MCF 10A (cell line): ENCODE results near the gene SCD5. TPM values are rescaled to one million over a fixed set of nuclear protein-coding genes. Genes with fewer than 3 reads are reported as not detected.

Source experiments
- BruUV-seq: library from RNA; stranded (reverse); fragments of 400-500 nt; replicated peaks from 2 replicates; lab custom pipeline; 2021; lab: Mats Ljungman, UMichigan
- CTCF ChIA-PET: fragments of 300-600 bp; sonication (Branson Sonifier 250); formaldehyde crosslinking; extraction: SDS; loops from one replicate; lab custom pipeline; 2021; ENCODE audit warnings: antibody characterized with exemption, inconsistent platforms; lab: Yijun Ruan, JAX
- POLR2A ChIA-PET: fragments of 300-600, 350-650 bp; sonication (Branson Sonifier 250); formaldehyde crosslinking; extraction: SDS; loops from one replicate; lab custom pipeline; 2020; ENCODE audit warnings: antibody characterized with exemption, inconsistent platforms; lab: Yijun Ruan, JAX
- DNase-seq: peaks from one replicate; pipeline ENCODE4 v3.0.0-alpha.2; 2018; ENCODE audit not compliant: unreplicated experiment
- H3K27ac Mint-ChIP-seq: one replicate; pipeline ENCODE4 v1.8.0; 2022; ENCODE audit warnings: mild to moderate bottlenecking, low read depth, mixed read lengths; ENCODE audit not compliant: unreplicated experiment
- H3K27me3 Mint-ChIP-seq: one replicate; pipeline ENCODE4 v1.8.0; 2022; ENCODE audit warnings: mixed read lengths; ENCODE audit not compliant: insufficient read depth, unreplicated experiment
- H3K36me3 Mint-ChIP-seq: one replicate; pipeline ENCODE4 v1.8.0; 2022; ENCODE audit warnings: mild to moderate bottlenecking, moderate library complexity, mixed read lengths; ENCODE audit not compliant: insufficient read depth, unreplicated experiment
- H3K4me1 Mint-ChIP-seq: one replicate; pipeline ENCODE4 v1.8.0; 2022; ENCODE audit warnings: mixed read lengths; ENCODE audit not compliant: insufficient read depth, unreplicated experiment
- H3K4me3 Mint-ChIP-seq: one replicate; pipeline ENCODE4 v1.8.0; 2022; ENCODE audit warnings: mild to moderate bottlenecking, moderate library complexity, mixed read lengths; ENCODE audit not compliant: unreplicated experiment
- H3K9me3 Mint-ChIP-seq: one replicate; pipeline ENCODE4 v1.8.0; 2022; ENCODE audit warnings: mixed read lengths; ENCODE audit not compliant: unreplicated experiment
- intact Hi-C: fragments of 100-400 bp; cut with micrococcal nuclease; formaldehyde crosslinking; loops from 2 replicates; pipeline ENCODE4 v1.14.1; 2022
- total RNA-seq: library from RNA; stranded (reverse); gene quantifications from 2 replicates; pipeline ENCODE4 v1.2.3, GENCODE V29; 2022
- TF ChIP-seq, protein P1 (sequence below): fragments of 200-600 bp; IDR thresholded peaks from one replicate; pipeline ENCODE4 v1.8.0; 2022; ENCODE audit warnings: antibody characterized with exemption, mild to moderate bottlenecking; ENCODE audit not compliant: unreplicated experiment

SCD5 gene
- total RNA-seq, 1 experiment from 2014 or later = 3.6 TPM

- ChIA-PET POLR2A (no interaction called here), CTCF (interaction anchor here (0.7 kb wide), 1 partner anchor 30 kb away, joined by 3 read pairs; no protein-coding TSS in a partner anchor)
- Mint-ChIP-seq H3K4me3 (no peak overlapping the region), H3K27me3 (no peaks in the 10 kb centered on the region), H3K27ac (no peak overlapping the region), H3K36me3 (no peaks in the 10 kb centered on the region), H3K4me1 (peaks cover 5% of the 10 kb centered on the region), H3K9me3 (no peaks in the 10 kb centered on the region)
- intact Hi-C loops = no loop called here
- TF ChIP-seq, protein P1, sequence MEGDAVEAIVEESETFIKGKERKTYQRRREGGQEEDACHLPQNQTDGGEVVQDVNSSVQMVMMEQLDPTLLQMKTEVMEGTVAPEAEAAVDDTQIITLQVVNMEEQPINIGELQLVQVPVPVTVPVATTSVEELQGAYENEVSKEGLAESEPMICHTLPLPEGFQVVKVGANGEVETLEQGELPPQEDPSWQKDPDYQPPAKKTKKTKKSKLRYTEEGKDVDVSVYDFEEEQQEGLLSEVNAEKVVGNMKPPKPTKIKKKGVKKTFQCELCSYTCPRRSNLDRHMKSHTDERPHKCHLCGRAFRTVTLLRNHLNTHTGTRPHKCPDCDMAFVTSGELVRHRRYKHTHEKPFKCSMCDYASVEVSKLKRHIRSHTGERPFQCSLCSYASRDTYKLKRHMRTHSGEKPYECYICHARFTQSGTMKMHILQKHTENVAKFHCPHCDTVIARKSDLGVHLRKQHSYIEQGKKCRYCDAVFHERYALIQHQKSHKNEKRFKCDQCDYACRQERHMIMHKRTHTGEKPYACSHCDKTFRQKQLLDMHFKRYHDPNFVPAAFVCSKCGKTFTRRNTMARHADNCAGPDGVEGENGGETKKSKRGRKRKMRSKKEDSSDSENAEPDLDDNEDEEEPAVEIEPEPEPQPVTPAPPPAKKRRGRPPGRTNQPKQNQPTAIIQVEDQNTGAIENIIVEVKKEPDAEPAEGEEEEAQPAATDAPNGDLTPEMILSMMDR = no peak
- no TSS peak for BruUV-seq
- no peak for DNase-seq
Observed at GRCh38 chr4:82645936-82646565, 152.5 kb downstream of the SCD5 start.

- ChIA-PET POLR2A (no interaction called here), CTCF (no interaction called here)
- Mint-ChIP-seq H3K9me3 (no peaks in the 10 kb centered on the region), H3K36me3 (no peaks in the 10 kb centered on the region), H3K4me1 (peaks cover 5% of the 10 kb centered on the region), H3K27me3 (no peaks in the 10 kb centered on the region), H3K4me3 (no peak overlapping the region), H3K27ac (no peak overlapping the region)
- BruUV-seq = no TSS peak
- intact Hi-C loops = no loop called here
- TF ChIP-seq, protein P1 = no peak
- no peak for DNase-seq
Observed at GRCh38 chr4:82644734-82645126, 153.9 kb downstream of the SCD5 start.

DNA sequence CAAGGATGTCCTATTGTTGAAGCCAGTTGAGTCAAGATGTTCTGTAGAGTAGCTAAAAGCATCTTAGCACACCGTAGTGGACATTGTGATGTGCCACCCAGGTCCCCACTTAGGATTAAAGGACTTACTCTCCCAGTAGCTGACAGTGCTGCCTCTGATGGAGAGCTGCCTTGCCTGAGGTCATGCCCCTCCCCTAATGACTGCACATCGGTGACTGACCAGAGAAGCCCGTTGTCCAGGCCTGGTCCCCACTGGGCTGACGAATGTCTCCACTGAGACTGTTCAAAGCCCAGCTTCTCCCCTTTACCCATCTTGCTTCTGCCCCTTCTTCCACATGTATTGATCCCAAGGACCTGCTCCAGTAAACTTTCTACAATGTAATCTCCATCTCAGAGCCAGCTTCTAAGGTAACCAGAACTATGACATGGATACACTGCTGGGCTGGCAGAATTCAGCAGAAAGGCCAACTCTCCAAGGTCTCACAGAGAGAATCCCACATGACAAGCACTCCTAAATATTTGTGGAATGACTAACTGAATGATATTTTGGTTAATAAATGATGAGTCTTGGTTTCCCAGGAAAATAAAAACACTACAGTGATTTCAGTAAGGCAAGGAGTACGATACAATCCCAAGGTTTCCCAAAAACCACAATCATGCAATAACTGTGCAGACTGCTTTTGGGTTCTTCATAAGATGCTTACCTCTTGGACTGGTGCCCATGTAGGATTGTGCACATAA lies 154.4 kb downstream of the SCD5 start:
- DNase-seq = peak; percentile 9
- BruUV-seq = no TSS peak
- CTCF ChIA-PET = no interaction called here
- peaks cover 5% of the 10 kb centered on the region for H3K4me1 Mint-ChIP-seq
- TF ChIP-seq, protein P1 = no peak
- H3K36me3 Mint-ChIP-seq = no peaks in the 10 kb centered on the region
- H3K27ac Mint-ChIP-seq = no peak overlapping the region
- intact Hi-C loops = no loop called here
- no peak overlapping the region for H3K4me3 Mint-ChIP-seq
- POLR2A ChIA-PET = no interaction called here
- H3K9me3 Mint-ChIP-seq = no peaks in the 10 kb centered on the region
- H3K27me3 Mint-ChIP-seq = no peaks in the 10 kb centered on the region

- DNase-seq = no peak
- no peak overlapping the region for H3K27ac Mint-ChIP-seq
- ChIA-PET POLR2A (no interaction called here), CTCF (interaction anchor here (0.5 kb wide), 1 partner anchor 10 kb away, joined by 3 read pairs; no protein-coding TSS in a partner anchor)
- no peaks in the 10 kb centered on the region for H3K27me3 Mint-ChIP-seq
- peaks cover 5% of the 10 kb centered on the region for H3K4me1 Mint-ChIP-seq
- BruUV-seq = no TSS peak
- intact Hi-C loops = no loop called here
- no peaks in the 10 kb centered on the region for H3K9me3 Mint-ChIP-seq
- no peaks in the 10 kb centered on the region for H3K36me3 Mint-ChIP-seq
- H3K4me3 Mint-ChIP-seq = no peak overlapping the region
- TF ChIP-seq, protein P1 = no peak
Observed at GRCh38 chr4:82642331-82642730, 156.3 kb downstream of the SCD5 start.
